ENCODE data around the gene ZNF189. TPM values are rescaled to one million over a fixed set of nuclear protein-coding genes. Genes with fewer than 3 reads are reported as not detected.

The ZNF189 gene
- total RNA-seq, 1 experiment from 2014 or later: 15.8 TPM

DNA sequence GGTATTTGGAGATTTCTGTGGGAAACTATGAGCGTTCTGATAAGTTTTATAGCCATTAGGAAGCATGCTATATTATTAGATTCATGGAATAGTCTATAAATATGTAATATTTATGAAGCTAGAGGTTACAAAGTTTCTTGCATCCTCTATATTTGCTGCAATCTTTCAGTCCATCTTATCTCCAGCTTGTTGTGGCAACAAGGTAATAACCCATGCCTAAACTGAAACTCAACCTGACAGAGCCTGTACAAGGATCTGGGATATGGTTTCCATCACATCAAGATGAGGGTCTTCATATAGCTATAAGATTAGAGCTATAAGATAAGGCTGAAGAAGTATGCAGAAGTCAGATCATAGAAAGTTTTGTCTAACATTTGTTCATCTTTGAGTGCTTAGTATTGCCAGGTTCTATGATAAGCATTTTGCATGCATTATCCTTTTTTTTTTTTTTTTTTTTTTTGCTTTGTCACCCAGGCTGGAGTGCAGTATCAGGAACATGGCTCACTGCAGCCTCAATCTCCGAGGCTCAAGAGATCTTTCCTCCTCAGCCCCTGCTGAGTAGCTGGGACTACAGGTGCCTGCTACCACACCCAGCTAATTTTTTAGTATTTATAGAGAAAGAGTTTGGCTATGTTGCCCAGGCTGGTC is 28.6 kb upstream of the ZNF189 start:
- no peaks in the 10 kb centered on the region for H4K20me1 ChIP-seq (ENCODE audit: control insufficient read depth, insufficient read depth, insufficient read length)
- H2BK120ac ChIP-seq (ENCODE audit: low read depth, low read length, poor library complexity, severe bottlenecking): no peak overlapping the region
- H3K4me2 ChIP-seq (ENCODE audit: insufficient read depth, insufficient read length, low read length): no peak overlapping the region
- no peak overlapping the region for H3K27ac Mint-ChIP-seq
- no peak overlapping the region for H3K23ac ChIP-seq (ENCODE audit: insufficient read length, low read depth, low read length)
- H4K91ac ChIP-seq (ENCODE audit: insufficient read length, low read depth, low read length): no peak overlapping the region
- H3K4me3 Mint-ChIP-seq: no peak overlapping the region
- H3K9me3 ChIP-seq (ENCODE audit: control insufficient read depth, low read depth, low read length): no peaks in the 10 kb centered on the region
- H2BK15ac ChIP-seq (ENCODE audit: low read depth, low read length): no peak overlapping the region
- no peak overlapping the region for H3K56ac ChIP-seq (ENCODE audit: insufficient read length, low read depth, low read length)
- no peak overlapping the region for H2BK5ac ChIP-seq (ENCODE audit: insufficient read length, low read length)
- H3K36me3 Mint-ChIP-seq (ENCODE audit: insufficient read depth in 1 of 3, low read depth in 3 of 3): no peaks in the 10 kb centered on the region
- H4K5ac ChIP-seq (ENCODE audit: insufficient read length, low read depth, low read length): no peak overlapping the region
- H3K4ac ChIP-seq (ENCODE audit: low read depth, low read length): no peak overlapping the region
- no peaks in the 10 kb centered on the region for H3K79me2 ChIP-seq (ENCODE audit: insufficient read depth, low read length)
- DNase-seq: no peak
- no peak overlapping the region for H3K14ac ChIP-seq (ENCODE audit: insufficient read depth, low read length)
- WGBS (ENCODE audit: extremely low coverage, insufficient read length, low lambda C conversion rate): no CpG with 5 or more reads among the region's 2 CpGs
- H2BK12ac ChIP-seq (ENCODE audit: insufficient read length, low read depth, low read length): no peak overlapping the region
- no peaks in the 10 kb centered on the region for H3K79me1 ChIP-seq (ENCODE audit: insufficient read depth, low read depth, low read length, poor library complexity, severe bottlenecking)
- H3K27me3 Mint-ChIP-seq (ENCODE audit: low read depth): no peaks in the 10 kb centered on the region
- H3K4me1 Mint-ChIP-seq: peaks cover 4 to 7% of the 10 kb centered on the region in 2 experiments; a peak in 3 of 4 replicates
- no peak overlapping the region for H3K9ac ChIP-seq (ENCODE audit: extremely low read depth, insufficient read length, low read length)
- no peak overlapping the region for H3K18ac ChIP-seq (ENCODE audit: insufficient read length, low read depth, low read length)
- H3K27me3 ChIP-seq (ENCODE audit: insufficient read depth, low read length): no peaks in the 10 kb centered on the region
- no peak overlapping the region for H2AK5ac ChIP-seq (ENCODE audit: insufficient read length, low read length)
- H3T11ph ChIP-seq (ENCODE audit: low read length): no peak overlapping the region
- no peaks in the 10 kb centered on the region for H3K4me1 ChIP-seq (ENCODE audit: insufficient read depth, low read length)
- H3K9me3 Mint-ChIP-seq: no peaks in the 10 kb centered on the region
- H4K8ac ChIP-seq (replicated peaks; ENCODE audit: insufficient read length, low read depth, low read length): no peak overlapping the region
- no peaks in the 10 kb centered on the region for H3K23me2 ChIP-seq (ENCODE audit: insufficient read length, low read depth, low read length, poor library complexity, severe bottlenecking)
- H2AFZ ChIP-seq (ENCODE audit: low read length): no peak overlapping the region
- no peak overlapping the region for H2BK20ac ChIP-seq (ENCODE audit: low read depth, low read length, poor library complexity, severe bottlenecking)
- TF ChIP-seq, protein P1, sequence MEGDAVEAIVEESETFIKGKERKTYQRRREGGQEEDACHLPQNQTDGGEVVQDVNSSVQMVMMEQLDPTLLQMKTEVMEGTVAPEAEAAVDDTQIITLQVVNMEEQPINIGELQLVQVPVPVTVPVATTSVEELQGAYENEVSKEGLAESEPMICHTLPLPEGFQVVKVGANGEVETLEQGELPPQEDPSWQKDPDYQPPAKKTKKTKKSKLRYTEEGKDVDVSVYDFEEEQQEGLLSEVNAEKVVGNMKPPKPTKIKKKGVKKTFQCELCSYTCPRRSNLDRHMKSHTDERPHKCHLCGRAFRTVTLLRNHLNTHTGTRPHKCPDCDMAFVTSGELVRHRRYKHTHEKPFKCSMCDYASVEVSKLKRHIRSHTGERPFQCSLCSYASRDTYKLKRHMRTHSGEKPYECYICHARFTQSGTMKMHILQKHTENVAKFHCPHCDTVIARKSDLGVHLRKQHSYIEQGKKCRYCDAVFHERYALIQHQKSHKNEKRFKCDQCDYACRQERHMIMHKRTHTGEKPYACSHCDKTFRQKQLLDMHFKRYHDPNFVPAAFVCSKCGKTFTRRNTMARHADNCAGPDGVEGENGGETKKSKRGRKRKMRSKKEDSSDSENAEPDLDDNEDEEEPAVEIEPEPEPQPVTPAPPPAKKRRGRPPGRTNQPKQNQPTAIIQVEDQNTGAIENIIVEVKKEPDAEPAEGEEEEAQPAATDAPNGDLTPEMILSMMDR (conservative IDR thresholded peaks at IDR 0.05): no peak
- H3K27ac ChIP-seq (ENCODE audit: insufficient read length, low read depth, low read length): no peak overlapping the region
